ENCODE results near the gene PAX7.

GRCh38 chr1:18732686-18733085, 102.0 kb downstream of the PAX7 start:
- TF ChIP-seq, protein P1, sequence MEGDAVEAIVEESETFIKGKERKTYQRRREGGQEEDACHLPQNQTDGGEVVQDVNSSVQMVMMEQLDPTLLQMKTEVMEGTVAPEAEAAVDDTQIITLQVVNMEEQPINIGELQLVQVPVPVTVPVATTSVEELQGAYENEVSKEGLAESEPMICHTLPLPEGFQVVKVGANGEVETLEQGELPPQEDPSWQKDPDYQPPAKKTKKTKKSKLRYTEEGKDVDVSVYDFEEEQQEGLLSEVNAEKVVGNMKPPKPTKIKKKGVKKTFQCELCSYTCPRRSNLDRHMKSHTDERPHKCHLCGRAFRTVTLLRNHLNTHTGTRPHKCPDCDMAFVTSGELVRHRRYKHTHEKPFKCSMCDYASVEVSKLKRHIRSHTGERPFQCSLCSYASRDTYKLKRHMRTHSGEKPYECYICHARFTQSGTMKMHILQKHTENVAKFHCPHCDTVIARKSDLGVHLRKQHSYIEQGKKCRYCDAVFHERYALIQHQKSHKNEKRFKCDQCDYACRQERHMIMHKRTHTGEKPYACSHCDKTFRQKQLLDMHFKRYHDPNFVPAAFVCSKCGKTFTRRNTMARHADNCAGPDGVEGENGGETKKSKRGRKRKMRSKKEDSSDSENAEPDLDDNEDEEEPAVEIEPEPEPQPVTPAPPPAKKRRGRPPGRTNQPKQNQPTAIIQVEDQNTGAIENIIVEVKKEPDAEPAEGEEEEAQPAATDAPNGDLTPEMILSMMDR (IDR thresholded peaks at IDR 0.05; ENCODE audit: low read depth, low read length): no peak
- no peak for TF ChIP-seq EZH2phosphoT487 (IDR thresholded peaks at IDR 0.05; ENCODE audit: low read depth)
